Karpas-422 (cell line): ENCODE results near the gene SORT1. TPM values are rescaled to one million over a fixed set of nuclear protein-coding genes. Genes with fewer than 3 reads are reported as not detected.

Source experiments
- DNase-seq: peaks from one replicate; pipeline ENCODE4 v3.0.0-alpha.2; 2015
- H2AFZ ChIP-seq: fragments of 200-600 bp; sonication (generic); 2 replicates; pipeline ENCODE4 v1.6.1; 2014; ENCODE audit warnings: antibody characterized with exemption, low read length, mixed read lengths
- H3K27ac ChIP-seq: fragments of 200-600 bp; sonication (generic); 2 replicates; pipeline ENCODE4 v1.5.1; 2014; ENCODE audit warnings: mild to moderate bottlenecking, low read length, moderate library complexity
- H3K27me3 ChIP-seq: fragments of 200-600 bp; sonication (generic); 2 replicates; pipeline ENCODE4 v1.6.1; 2014; ENCODE audit warnings: low read length, mixed read lengths
- H3K36me3 ChIP-seq: fragments of 200-600 bp; sonication (generic); 2 replicates; pipeline ENCODE4 v1.6.1; 2014; ENCODE audit warnings: low read length, mixed read lengths; ENCODE audit not compliant: insufficient read depth
- H3K4me1 ChIP-seq: fragments of 200-600 bp; sonication (generic); 2 replicates; pipeline ENCODE4 v1.6.1; 2014; ENCODE audit warnings: mild to moderate bottlenecking, low read length, mixed read lengths
- H3K4me2 ChIP-seq: fragments of 200-600 bp; sonication (generic); 2 replicates; pipeline ENCODE4 v1.6.1; 2014; ENCODE audit warnings: low read length, low read depth, mild to moderate bottlenecking; ENCODE audit not compliant: poor library complexity, severe bottlenecking
- H3K4me3 ChIP-seq: fragments of 200-600 bp; sonication (generic); 2 replicates; pipeline ENCODE4 v1.5.1; 2014; ENCODE audit warnings: mild to moderate bottlenecking, antibody characterized with exemption, low read length, mixed read lengths
- H3K79me2 ChIP-seq: fragments of 200-600 bp; sonication (generic); 2 replicates; pipeline ENCODE4 v1.6.1; 2014; ENCODE audit warnings: mild to moderate bottlenecking, low read length, mixed read lengths
- H3K9ac ChIP-seq: fragments of 200-600 bp; sonication (generic); 2 replicates; pipeline ENCODE4 v1.6.0; 2014; ENCODE audit warnings: low read length
- H3K9me2 ChIP-seq: fragments of 200-600 bp; sonication (generic), shearing (Covaris generic); replicated peaks from 2 replicates; pipeline ENCODE4 v1.6.0; 2014; ENCODE audit warnings: mild to moderate bottlenecking, low read length, moderate library complexity; ENCODE audit not compliant: insufficient read depth
- H3K9me3 ChIP-seq: fragments of 300-700, 200-600 bp; sonication (generic); 2 replicates; pipeline ENCODE4 v1.6.1; 2014; ENCODE audit warnings: low read length, mixed read lengths
- H4K20me1 ChIP-seq: fragments of 200-600 bp; sonication (generic); 2 replicates; pipeline ENCODE4 v1.6.1; 2014; ENCODE audit warnings: mild to moderate bottlenecking, antibody characterized with exemption, low read length, low read depth; ENCODE audit not compliant: insufficient read depth
- total RNA-seq: library from RNA; depleted of rRNA; stranded (reverse); fragments of >200 nt; shearing (Covaris generic); gene quantifications from 2 replicates; pipeline ENCODE4 v1.2.3, GENCODE V29; 2014; ENCODE audit warnings: low replicate concordance

Gene SORT1
- total RNA-seq, 1 experiment from 2014 or later: 0.04 TPM

GRCh38 chr1:109389638-109390341 is 7.9 kb downstream of the SORT1 start:
- Histone ChIP-seq H3K79me2 (no peaks in the 10 kb centered on the region), H3K27me3 (no peaks in the 10 kb centered on the region)

GRCh38 chr1:109388884-109389637 is 8.7 kb downstream of the SORT1 start:
- no peaks in the 10 kb centered on the region for H4K20me1 ChIP-seq
- H3K4me3 ChIP-seq: no peak overlapping the region
- no peak overlapping the region for H2AFZ ChIP-seq
- no peak overlapping the region for H3K27ac ChIP-seq
- no peaks in the 10 kb centered on the region for H3K36me3 ChIP-seq
- no peaks in the 10 kb centered on the region for H3K27me3 ChIP-seq
- H3K9me2 ChIP-seq: no peaks in the 10 kb centered on the region
- H3K4me1 ChIP-seq: peaks cover 47% of the 10 kb centered on the region
- no peaks in the 10 kb centered on the region for H3K9me3 ChIP-seq
- H3K4me2 ChIP-seq: no peak overlapping the region
- no peaks in the 10 kb centered on the region for H3K79me2 ChIP-seq
- no peak for DNase-seq
- no peak overlapping the region for H3K9ac ChIP-seq

More at GRCh38 chr1:109389638-109390341, 7.9 kb downstream of the SORT1 start:
- no peaks in the 10 kb centered on the region for H3K36me3 ChIP-seq
- no peak for DNase-seq
- no peak overlapping the region for H3K9ac ChIP-seq
- no peak overlapping the region for H3K4me3 ChIP-seq
- H4K20me1 ChIP-seq: no peaks in the 10 kb centered on the region
- H3K4me1 ChIP-seq: peaks cover 44% of the 10 kb centered on the region
- no peak overlapping the region for H2AFZ ChIP-seq
- no peak overlapping the region for H3K4me2 ChIP-seq
- H3K9me2 ChIP-seq: no peaks in the 10 kb centered on the region
- H3K27ac ChIP-seq: no peak overlapping the region
- no peaks in the 10 kb centered on the region for H3K9me3 ChIP-seq

GRCh38 chr1:109388208-109388711 is 9.5 kb downstream of the SORT1 start:
- Histone ChIP-seq H3K4me3 (no peak overlapping the region), H3K9me3 (no peaks in the 10 kb centered on the region), H3K4me2 (no peak overlapping the region), H3K9ac (no peak overlapping the region), H3K9me2 (no peaks in the 10 kb centered on the region), H3K36me3 (no peaks in the 10 kb centered on the region), H4K20me1 (no peaks in the 10 kb centered on the region), H3K27ac (no peak overlapping the region), H2AFZ (no peak overlapping the region), H3K4me1 (peaks cover 45% of the 10 kb centered on the region), H3K27me3 (no peaks in the 10 kb centered on the region), H3K79me2 (no peaks in the 10 kb centered on the region)
- DNase-seq: no peak

GRCh38 chr1:109386054-109386717 is 11.5 kb downstream of the SORT1 start:
- Histone ChIP-seq H3K4me2 (no peak overlapping the region), H3K9me3 (no peaks in the 10 kb centered on the region), H3K79me2 (no peaks in the 10 kb centered on the region), H3K9ac (no peak overlapping the region), H4K20me1 (no peaks in the 10 kb centered on the region), H3K27ac (no peak overlapping the region), H3K27me3 (no peaks in the 10 kb centered on the region), H3K9me2 (no peaks in the 10 kb centered on the region), H3K36me3 (no peaks in the 10 kb centered on the region), H2AFZ (no peak overlapping the region), H3K4me1 (peaks cover 24% of the 10 kb centered on the region), H3K4me3 (no peak overlapping the region)
- DNase-seq: no peak

GRCh38 chr1:109385417-109385816 is 12.3 kb downstream of the SORT1 start:
- H4K20me1 ChIP-seq: no peaks in the 10 kb centered on the region

GRCh38 chr1:109383854-109384253 is 13.9 kb downstream of the SORT1 start:
- H3K9ac ChIP-seq: no peak overlapping the region
- no peak overlapping the region for H3K27ac ChIP-seq
- H3K27me3 ChIP-seq: no peaks in the 10 kb centered on the region
- no peak overlapping the region for H3K4me2 ChIP-seq
- no peaks in the 10 kb centered on the region for H4K20me1 ChIP-seq
- H3K4me3 ChIP-seq: no peak overlapping the region
- no peaks in the 10 kb centered on the region for H3K36me3 ChIP-seq
- H3K4me1 ChIP-seq: peaks cover 7% of the 10 kb centered on the region; the same call in 1 of the 2 replicates
- no peaks in the 10 kb centered on the region for H3K9me3 ChIP-seq
- no peak for DNase-seq
- no peak overlapping the region for H2AFZ ChIP-seq
- no peaks in the 10 kb centered on the region for H3K79me2 ChIP-seq
- H3K9me2 ChIP-seq: no peaks in the 10 kb centered on the region

More at GRCh38 chr1:109385417-109385816, 12.3 kb downstream of the SORT1 start:
- Histone ChIP-seq H3K9ac (no peak overlapping the region), H3K4me1 (peaks cover 16% of the 10 kb centered on the region), H3K4me2 (no peak overlapping the region), H3K27me3 (no peaks in the 10 kb centered on the region), H2AFZ (no peak overlapping the region), H3K27ac (no peak overlapping the region), H3K9me2 (no peaks in the 10 kb centered on the region), H3K9me3 (no peaks in the 10 kb centered on the region), H3K36me3 (no peaks in the 10 kb centered on the region), H3K79me2 (no peaks in the 10 kb centered on the region), H3K4me3 (no peak overlapping the region)
- DNase-seq: no peak

- no peak for DNase-seq
- Histone ChIP-seq H3K9me3 (no peaks in the 10 kb centered on the region), H3K79me2 (no peaks in the 10 kb centered on the region), H3K36me3 (no peaks in the 10 kb centered on the region), H3K9ac (no peak overlapping the region), H3K9me2 (no peaks in the 10 kb centered on the region), H3K4me1 (peaks cover 7% of the 10 kb centered on the region; the same call in 1 of the 2 replicates), H3K27ac (no peak overlapping the region), H3K4me3 (no peak overlapping the region), H3K4me2 (no peak overlapping the region), H3K27me3 (no peaks in the 10 kb centered on the region), H4K20me1 (no peaks in the 10 kb centered on the region), H2AFZ (no peak overlapping the region)
Measured at GRCh38 chr1:109383087-109383779, 14.5 kb downstream of the SORT1 start.
